Astrocyte (in vitro differentiated cells and primary cell): Measurements from ENCODE around the gene CTNNBIP1. TPM values are rescaled to one million over a fixed set of nuclear protein-coding genes. Genes with fewer than 3 reads are reported as not detected.

ENCODE experiments used
- DNase-seq: peaks from one replicate; pipeline ENCODE4 v3.0.0-alpha.2; 2010; ENCODE audit warnings: low read depth
- FAIRE-seq: peaks from 2 replicates; lab custom pipeline; 2011; peaks lifted over from hg19 to GRCh38; lab: Jason Lieb, UNC
- H2AFZ ChIP-seq: 2 replicates; pipeline ENCODE4 v1.6.0; 2012; ENCODE audit warnings: low read depth, low read length, inconsistent platforms
- H3K27ac ChIP-seq: 2 replicates; pipeline ENCODE4 v1.5.1; 2011; ENCODE audit warnings: low read depth, low read length, inconsistent platforms
- H3K27me3 ChIP-seq: 2 replicates; pipeline ENCODE4 v1.6.0; 2011; ENCODE audit warnings: low read length, inconsistent platforms; ENCODE audit not compliant: insufficient read depth
- H3K36me3 ChIP-seq: 2 replicates; pipeline ENCODE4 v1.5.1; 2011; ENCODE audit warnings: low read length, inconsistent platforms; ENCODE audit not compliant: insufficient read depth
- H3K4me1 ChIP-seq: 2 replicates; pipeline ENCODE4 v1.5.1; 2011; ENCODE audit warnings: low read length, inconsistent platforms; ENCODE audit not compliant: insufficient read depth
- H3K4me2 ChIP-seq: 2 replicates; pipeline ENCODE4 v1.6.0; 2012; ENCODE audit warnings: low read length, inconsistent platforms
- H3K4me3 ChIP-seq: 2 replicates; pipeline ENCODE4 v1.5.1; 2011; ENCODE audit warnings: low read depth, mild to moderate bottlenecking, low read length, inconsistent platforms; ENCODE audit not compliant: insufficient read depth
- H3K79me2 ChIP-seq: 2 replicates; pipeline ENCODE4 v1.6.0; 2012; ENCODE audit warnings: mild to moderate bottlenecking, low read length, inconsistent platforms; ENCODE audit not compliant: insufficient read depth
- H3K9ac ChIP-seq: 2 replicates; pipeline ENCODE4 v1.6.0; 2012; ENCODE audit warnings: mild to moderate bottlenecking, low read length, inconsistent platforms
- H3K9me3 ChIP-seq: 2 replicates; pipeline ENCODE4 v1.5.1; 2012; ENCODE audit warnings: low read depth, mild to moderate bottlenecking, low read length, inconsistent platforms; ENCODE audit not compliant: insufficient read depth
- H4K20me1 ChIP-seq: 2 replicates; pipeline ENCODE4 v1.6.0; 2012; ENCODE audit warnings: low read length, inconsistent platforms; ENCODE audit not compliant: insufficient read depth
- H3K27ac Mint-ChIP-seq: one replicate; pipeline ENCODE4 v1.8.0; 2021; ENCODE audit warnings: mild to moderate bottlenecking, mixed read lengths; ENCODE audit not compliant: unreplicated experiment
- H3K27me3 Mint-ChIP-seq: one replicate; pipeline ENCODE4 v1.8.0; 2021; ENCODE audit warnings: low read depth, mixed read lengths; ENCODE audit not compliant: unreplicated experiment
- H3K36me3 Mint-ChIP-seq: one replicate; pipeline ENCODE4 v1.8.0; 2021; ENCODE audit warnings: low read depth, mixed read lengths; ENCODE audit not compliant: unreplicated experiment
- H3K4me1 Mint-ChIP-seq: one replicate; pipeline ENCODE4 v1.8.0; 2021; ENCODE audit warnings: low read depth, mixed read lengths; ENCODE audit not compliant: unreplicated experiment
- H3K4me3 Mint-ChIP-seq: one replicate; pipeline ENCODE4 v1.8.0; 2021; ENCODE audit warnings: mild to moderate bottlenecking, moderate library complexity, mixed read lengths; ENCODE audit not compliant: unreplicated experiment
- H3K9me3 Mint-ChIP-seq: one replicate; pipeline ENCODE4 v1.8.0; 2021; ENCODE audit warnings: mild to moderate bottlenecking, mixed read lengths; ENCODE audit not compliant: unreplicated experiment
- CTCF ChIP-seq: IDR thresholded peaks from 2 replicates; pipeline ENCODE4 v1.5.1; 2011; ENCODE audit warnings: low read depth, mild to moderate bottlenecking, inconsistent platforms, low read length, moderate library complexity; ENCODE audit not compliant: insufficient read depth
- EZH2 ChIP-seq: IDR thresholded peaks from 2 replicates; pipeline ENCODE4 v1.6.1; 2012; ENCODE audit warnings: mild to moderate bottlenecking, low read length, inconsistent platforms; ENCODE audit not compliant: insufficient read depth
- total RNA-seq: library from RNA; stranded (reverse); gene quantifications from 2 replicates; pipeline ENCODE4 v1.2.1, GENCODE V29; 2021

Gene CTNNBIP1
- total RNA-seq, 1 donor from 2014 or later, result 53.7 TPM

- Mint-ChIP-seq H3K36me3 (peaks cover 14% of the 10 kb centered on the region), H3K9me3 (no peaks in the 10 kb centered on the region), H3K4me1 (peaks cover 22% of the 10 kb centered on the region), H3K4me3 (peak overlapping the region; percentile 29), H3K27me3 (no peaks in the 10 kb centered on the region), H3K27ac (peak overlapping the region; percentile 19)
- Histone ChIP-seq H4K20me1 (peaks cover 59% of the 10 kb centered on the region), H3K9me3 (no peaks in the 10 kb centered on the region), H2AFZ (no peak overlapping the region), H3K4me2 (no peak overlapping the region), H3K4me3 (no peak overlapping the region), H3K36me3 (no peaks in the 10 kb centered on the region), H3K27me3 (no peaks in the 10 kb centered on the region), H3K27ac (no peak overlapping the region), H3K4me1 (peaks cover 11% of the 10 kb centered on the region), H3K9ac (no peak overlapping the region), H3K79me2 (no peaks in the 10 kb centered on the region)
- no peak for TF ChIP-seq CTCF
- FAIRE-seq (peak; percentile 63), DNase-seq (peak; percentile 64)
Measured at GRCh38 chr1:9881838-9882249, 28.2 kb downstream of the CTNNBIP1 start.

- H3K36me3 ChIP-seq, result no peaks in the 10 kb centered on the region
- TF ChIP-seq CTCF (no peak), EZH2 (no peak)
- no peak overlapping the region for H3K4me2 ChIP-seq
- H4K20me1 ChIP-seq, result peaks cover 38% of the 10 kb centered on the region
- FAIRE-seq, result no peak
- H2AFZ ChIP-seq, result no peak overlapping the region
- H3K79me2 ChIP-seq, result no peaks in the 10 kb centered on the region
- H3K4me1 ChIP-seq, result peaks cover 20% of the 10 kb centered on the region
- H3K9me3 ChIP-seq, result no peaks in the 10 kb centered on the region
- no peak for DNase-seq
- H3K4me3 ChIP-seq, result no peak overlapping the region
- no peak overlapping the region for H3K27ac ChIP-seq
- Mint-ChIP-seq H3K4me3 (no peak overlapping the region), H3K27me3 (no peaks in the 10 kb centered on the region), H3K36me3 (peaks cover 8% of the 10 kb centered on the region), H3K9me3 (no peaks in the 10 kb centered on the region), H3K27ac (no peak overlapping the region), H3K4me1 (peaks cover 28% of the 10 kb centered on the region)
- H3K9ac ChIP-seq, result no peak overlapping the region
- no peaks in the 10 kb centered on the region for H3K27me3 ChIP-seq
Measured at GRCh38 chr1:9878404-9878803, 31.7 kb downstream of the CTNNBIP1 start.

- H3K27ac Mint-ChIP-seq, result no peak overlapping the region
Measured at GRCh38 chr1:9877962-9878361, 32.1 kb downstream of the CTNNBIP1 start.

More at GRCh38 chr1:9877962-9878361, 32.1 kb downstream of the CTNNBIP1 start:
- Histone ChIP-seq H3K4me3 (no peak overlapping the region), H4K20me1 (peaks cover 34% of the 10 kb centered on the region), H3K4me2 (no peak overlapping the region), H3K79me2 (no peaks in the 10 kb centered on the region), H3K36me3 (no peaks in the 10 kb centered on the region), H3K9me3 (no peaks in the 10 kb centered on the region), H2AFZ (no peak overlapping the region), H3K9ac (no peak overlapping the region), H3K27me3 (no peaks in the 10 kb centered on the region), H3K27ac (no peak overlapping the region), H3K4me1 (peaks cover 21% of the 10 kb centered on the region)
- peaks cover 28% of the 10 kb centered on the region for H3K4me1 Mint-ChIP-seq
- DNase-seq (no peak), FAIRE-seq (no peak)
- H3K36me3 Mint-ChIP-seq, result peaks cover 8% of the 10 kb centered on the region
- TF ChIP-seq EZH2 (no peak), CTCF (no peak)
- no peaks in the 10 kb centered on the region for H3K9me3 Mint-ChIP-seq
- no peaks in the 10 kb centered on the region for H3K27me3 Mint-ChIP-seq
- no peak overlapping the region for H3K4me3 Mint-ChIP-seq
